ENCODE data around the gene TRABD2B. TPM values are rescaled to one million over a fixed set of nuclear protein-coding genes. Genes with fewer than 3 reads are reported as not detected.

Gene TRABD2B
- total RNA-seq, 1 donor from 2014 or later = not detected

- DNase-seq (ENCODE audit: low read depth) = no peak
Measured at GRCh38 chr1:47886141-47886540, 111.0 kb downstream of the TRABD2B start.

- no peak for DNase-seq (ENCODE audit: low read depth)
Measured at GRCh38 chr1:47885062-47885830, 111.9 kb downstream of the TRABD2B start.

- no peak for DNase-seq (ENCODE audit: low read depth)
Measured at GRCh38 chr1:47883963-47884362, 113.2 kb downstream of the TRABD2B start.

GRCh38 chr1:47881505-47882442 lies 115.4 kb downstream of the TRABD2B start:
- DNase-seq (ENCODE audit: low read depth) = peak; percentile 13

- DNase-seq (ENCODE audit: low read depth) = no peak
Measured at GRCh38 chr1:47876587-47876963, 120.6 kb downstream of the TRABD2B start.

- no peak for DNase-seq (ENCODE audit: low read depth)
Measured at GRCh38 chr1:47875831-47876586, 121.2 kb downstream of the TRABD2B start.

GRCh38 chr1:47875036-47875435 lies 122.1 kb downstream of the TRABD2B start:
- no peak for DNase-seq (ENCODE audit: low read depth)

- DNase-seq (ENCODE audit: low read depth) = no peak
Measured at GRCh38 chr1:47873337-47873736, 123.8 kb downstream of the TRABD2B start.

- no peak for DNase-seq (ENCODE audit: low read depth)
Measured at GRCh38 chr1:47872886-47873285, 124.3 kb downstream of the TRABD2B start.

GRCh38 chr1:47871799-47872353 lies 125.3 kb downstream of the TRABD2B start:
- peak; percentile 26 for DNase-seq (ENCODE audit: low read depth)

GRCh38 chr1:47870946-47871676 lies 126.1 kb downstream of the TRABD2B start:
- no peak for DNase-seq (ENCODE audit: low read depth)

GRCh38 chr1:47870480-47870879 lies 126.7 kb downstream of the TRABD2B start:
- no peak for DNase-seq (ENCODE audit: low read depth)

- no peak for DNase-seq (ENCODE audit: low read depth)
Measured at GRCh38 chr1:47868348-47868676, 128.9 kb downstream of the TRABD2B start.

- DNase-seq (ENCODE audit: low read depth) = no peak
Measured at GRCh38 chr1:47867438-47868347, 129.5 kb downstream of the TRABD2B start.

- no peak for DNase-seq (ENCODE audit: low read depth)
Measured at GRCh38 chr1:47866601-47867437, 130.4 kb downstream of the TRABD2B start.

GRCh38 chr1:47865881-47866535 lies 131.2 kb downstream of the TRABD2B start:
- DNase-seq (ENCODE audit: low read depth) = no peak

GRCh38 chr1:47859092-47859743 lies 138.0 kb downstream of the TRABD2B start:
- DNase-seq (ENCODE audit: low read depth) = no peak

GRCh38 chr1:47856996-47857395 lies 140.2 kb downstream of the TRABD2B start:
- no peak for DNase-seq (ENCODE audit: low read depth)
